ENCODE measurements around the gene CADPS.
A peak's percentile ranks its signal among the peaks of the same experiment; 100 is the strongest.

Gene CADPS

DNA sequence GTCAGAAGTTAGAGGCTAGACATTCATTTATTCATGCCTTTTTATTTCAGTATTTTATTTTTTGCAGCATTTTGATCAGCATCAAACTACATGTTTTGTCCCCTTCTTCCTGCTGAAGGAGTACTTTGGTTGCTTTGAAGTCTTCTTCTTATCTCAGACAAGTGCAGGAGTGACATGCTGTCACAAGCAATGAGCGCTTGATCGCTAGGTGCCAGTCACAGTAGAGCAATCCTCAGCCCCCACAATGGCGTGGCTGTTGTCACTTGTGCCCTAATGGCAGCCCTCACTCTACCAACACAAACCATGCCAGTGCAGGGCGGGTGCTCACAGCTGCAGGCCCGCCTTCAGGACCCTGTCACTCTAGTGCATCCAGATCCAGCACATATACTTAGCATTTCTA is 317.2 kb downstream of the CADPS start:
- DNase-seq (ENCODE audit: low read depth): no peak

DNA sequence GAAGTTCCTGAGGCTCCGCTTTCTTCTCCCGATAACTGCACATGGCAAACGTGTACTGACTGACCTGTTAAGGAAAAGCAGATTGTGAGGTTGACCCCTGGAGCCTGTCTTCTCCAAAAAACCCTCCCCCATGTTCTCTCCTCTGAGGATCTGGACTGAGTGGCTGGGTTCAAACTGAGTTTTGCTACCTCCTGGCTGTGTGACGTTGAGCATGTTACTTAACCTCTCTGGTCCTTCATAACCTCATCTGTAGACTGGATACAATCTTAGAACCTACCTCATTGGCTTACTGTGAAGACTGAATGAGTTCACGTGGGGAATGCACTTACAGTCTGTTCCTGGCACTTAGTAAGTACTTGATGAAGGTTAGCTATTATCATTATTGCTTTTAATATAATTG is 317.8 kb downstream of the CADPS start:
- no peak for DNase-seq (ENCODE audit: low read depth)

DNA sequence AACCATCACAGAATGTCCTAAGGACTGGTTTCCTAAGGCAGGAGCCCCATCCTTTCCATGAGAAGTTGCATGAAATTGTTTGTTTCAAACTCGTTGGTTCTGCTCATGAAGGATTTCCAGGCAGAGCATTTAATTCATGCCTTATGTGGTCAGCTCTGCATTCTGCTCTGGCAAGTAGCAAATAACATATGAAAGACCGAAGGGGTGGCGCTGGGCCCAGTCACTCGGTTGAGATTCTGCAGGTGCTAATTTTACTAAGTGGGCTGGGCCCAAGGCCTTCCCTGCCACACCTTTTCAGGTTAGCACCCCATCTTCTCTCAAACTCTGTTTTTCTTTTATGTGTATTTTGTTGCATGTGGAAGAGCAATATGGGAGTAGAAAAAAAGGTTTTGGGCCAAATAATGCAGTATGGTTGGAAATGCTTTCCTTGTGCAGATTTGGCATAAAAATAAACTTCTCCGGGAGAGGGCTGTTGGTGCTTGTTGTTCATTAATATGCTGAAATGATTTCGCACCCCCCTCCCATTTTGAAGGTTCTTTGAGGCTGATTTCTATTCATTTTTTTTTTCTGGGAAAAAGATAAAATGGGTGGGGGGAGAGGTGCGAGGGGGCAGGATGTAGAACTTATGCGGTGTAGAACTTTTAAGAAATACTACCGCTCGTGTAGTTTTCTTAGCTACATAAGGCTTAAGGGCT is 318.9 kb downstream of the CADPS start:
- no peak for DNase-seq (ENCODE audit: low read depth)

GRCh38 chr3:62554264-62554799 is 320.9 kb downstream of the CADPS start:
- no peak for DNase-seq (ENCODE audit: low read depth)

- no peak for DNase-seq (ENCODE audit: low read depth)
These were observed 321.4 kb downstream of the CADPS start for GRCh38 chr3:62553811-62554210.

GRCh38 chr3:62551556-62551955 is 323.7 kb downstream of the CADPS start:
- DNase-seq (ENCODE audit: low read depth): no peak

- DNase-seq (ENCODE audit: low read depth): no peak
These were observed 324.8 kb downstream of the CADPS start for GRCh38 chr3:62550439-62550838.

GRCh38 chr3:62548528-62549205 is 326.5 kb downstream of the CADPS start:
- no peak for DNase-seq (ENCODE audit: low read depth)

GRCh38 chr3:62546266-62546665 is 328.9 kb downstream of the CADPS start:
- no peak for DNase-seq (ENCODE audit: low read depth)

DNA sequence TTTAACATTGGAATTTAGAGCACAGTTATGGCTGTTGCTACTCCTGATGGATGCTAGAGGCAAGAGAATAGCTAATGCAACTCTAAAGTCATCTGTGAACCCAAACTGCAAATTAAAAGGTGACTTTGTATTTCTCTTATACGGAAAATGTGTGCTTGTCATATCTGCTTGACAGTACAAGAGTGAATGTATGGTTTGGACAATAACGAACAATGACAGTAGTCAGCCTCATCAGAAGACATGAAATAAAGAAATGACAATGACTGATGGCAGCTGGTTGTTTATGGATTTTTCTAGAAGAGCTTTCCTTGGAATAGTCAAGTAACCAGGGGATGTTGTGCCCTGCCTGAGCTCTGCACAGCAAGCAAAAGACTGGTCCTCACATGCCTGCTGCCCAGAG is 333.0 kb downstream of the CADPS start:
- DNase-seq (ENCODE audit: low read depth): no peak

GRCh38 chr3:62539762-62540161 is 335.5 kb downstream of the CADPS start:
- no peak for DNase-seq (ENCODE audit: low read depth)

DNA sequence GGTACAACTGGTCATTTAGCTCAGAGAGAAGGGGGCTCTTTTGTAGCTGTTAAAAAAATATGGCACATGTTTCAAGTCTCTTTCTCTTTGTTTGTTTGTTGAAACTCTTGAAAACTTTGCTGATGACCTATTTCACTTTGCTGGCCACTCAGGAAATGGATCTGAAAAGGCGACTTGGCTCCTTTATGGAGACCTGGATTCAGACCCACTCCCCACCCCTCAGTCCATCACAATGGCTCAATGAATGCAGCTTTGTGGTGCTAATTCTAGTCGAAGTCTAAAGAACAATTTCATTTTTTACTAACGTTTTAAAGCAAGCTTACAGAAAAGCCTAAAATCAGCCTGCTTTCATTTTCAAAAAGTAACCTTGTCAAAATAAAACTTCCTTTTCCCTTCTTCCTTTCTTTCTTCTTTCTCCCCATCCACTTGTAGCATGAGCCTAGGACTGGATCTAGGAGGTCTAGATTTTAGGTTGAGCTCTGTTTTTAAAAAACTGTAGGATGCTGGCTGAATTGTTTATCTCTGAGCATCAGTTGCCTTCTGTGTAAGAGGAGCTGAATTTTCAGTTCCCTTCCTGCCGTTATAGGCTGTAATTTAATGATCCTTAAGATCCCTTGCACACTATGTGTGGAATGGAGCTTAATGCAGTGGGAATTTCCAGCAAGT is 336.4 kb downstream of the CADPS start:
- no peak for DNase-seq (ENCODE audit: low read depth)

GRCh38 chr3:62534326-62534725 is 340.9 kb downstream of the CADPS start:
- DNase-seq (ENCODE audit: low read depth): no peak

- DNase-seq (ENCODE audit: low read depth): no peak
These were observed 342.4 kb downstream of the CADPS start for GRCh38 chr3:62532796-62533195.

GRCh38 chr3:62531981-62532380 is 343.2 kb downstream of the CADPS start:
- no peak for DNase-seq (ENCODE audit: low read depth)

DNA sequence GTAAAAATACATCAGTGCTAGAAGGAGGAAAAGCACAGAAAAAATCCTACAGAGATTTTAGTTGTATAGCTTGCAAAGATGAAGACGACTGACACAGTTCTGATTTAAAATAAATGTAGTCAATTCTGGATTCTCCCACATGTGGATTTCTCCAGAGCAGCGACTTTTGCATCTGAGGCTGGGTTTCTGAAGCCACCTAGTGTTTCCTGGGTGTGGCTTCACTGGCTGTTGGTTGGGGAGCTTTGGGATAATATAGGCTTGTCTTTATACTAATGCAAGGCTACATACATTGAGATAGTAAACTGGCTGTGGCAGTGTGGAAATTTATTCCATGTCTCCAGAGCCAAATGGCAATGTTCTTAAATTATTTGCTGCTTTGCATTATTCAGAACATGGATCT is 343.7 kb downstream of the CADPS start:
- DNase-seq (ENCODE audit: low read depth): no peak

- no peak for DNase-seq (ENCODE audit: low read depth)
These were observed 346.0 kb downstream of the CADPS start for GRCh38 chr3:62529230-62529629.

- DNase-seq (ENCODE audit: low read depth): no peak
These were observed 347.7 kb downstream of the CADPS start for GRCh38 chr3:62527474-62527873.

DNA sequence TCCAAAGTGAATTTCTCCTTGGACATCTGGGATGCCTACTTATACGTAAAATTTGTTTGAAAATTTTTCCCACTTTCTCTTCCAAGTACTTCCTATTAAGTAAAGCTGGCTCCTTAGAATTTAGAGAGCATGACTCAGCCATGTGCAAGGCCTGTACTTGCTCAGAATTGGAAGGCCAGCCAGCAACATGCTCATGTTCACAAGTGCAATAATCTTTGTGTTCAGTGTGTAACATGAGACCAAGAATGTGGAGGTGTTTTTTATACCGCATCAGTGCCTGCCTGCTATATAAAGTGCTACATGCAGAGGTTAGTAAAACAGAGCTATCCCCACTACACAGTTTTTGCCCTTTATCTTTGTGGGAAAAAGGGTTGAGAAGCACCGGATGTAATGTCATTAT is 349.9 kb downstream of the CADPS start:
- DNase-seq (ENCODE audit: low read depth): peak; percentile 3

GRCh38 chr3:62523672-62524071 is 351.5 kb downstream of the CADPS start:
- no peak for DNase-seq (ENCODE audit: low read depth)

DNA sequence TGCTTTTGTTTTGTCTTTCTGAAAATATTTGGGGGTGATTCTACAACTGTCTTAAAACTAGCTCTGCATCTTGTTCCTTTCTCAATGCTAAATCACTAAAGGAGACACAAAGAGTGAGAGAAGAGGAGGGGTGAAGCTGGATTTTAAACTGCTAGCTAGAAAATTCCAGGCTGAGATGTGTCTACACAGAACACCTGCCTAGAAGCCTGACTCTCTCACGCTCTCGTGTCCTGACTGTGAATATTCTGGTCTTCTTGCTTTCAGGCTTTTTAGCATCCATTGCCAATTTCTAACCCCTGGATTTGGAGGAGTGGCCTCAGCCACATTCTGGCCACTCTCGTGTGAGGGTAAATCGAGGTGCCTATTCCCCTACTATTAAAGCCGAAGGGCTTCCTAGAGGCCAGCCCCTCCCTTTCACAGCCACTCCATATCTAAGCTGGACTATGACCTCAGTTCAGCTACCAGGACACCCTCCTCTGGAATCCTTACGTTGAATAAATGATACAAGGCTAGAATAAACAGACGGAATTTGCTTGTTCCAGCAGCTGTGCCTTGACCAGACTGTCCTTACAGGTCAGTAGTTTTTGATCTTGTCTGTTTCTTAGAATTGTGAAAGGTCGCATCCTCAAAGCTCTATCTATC is 353.6 kb downstream of the CADPS start:
- DNase-seq (ENCODE audit: low read depth): no peak

DNA sequence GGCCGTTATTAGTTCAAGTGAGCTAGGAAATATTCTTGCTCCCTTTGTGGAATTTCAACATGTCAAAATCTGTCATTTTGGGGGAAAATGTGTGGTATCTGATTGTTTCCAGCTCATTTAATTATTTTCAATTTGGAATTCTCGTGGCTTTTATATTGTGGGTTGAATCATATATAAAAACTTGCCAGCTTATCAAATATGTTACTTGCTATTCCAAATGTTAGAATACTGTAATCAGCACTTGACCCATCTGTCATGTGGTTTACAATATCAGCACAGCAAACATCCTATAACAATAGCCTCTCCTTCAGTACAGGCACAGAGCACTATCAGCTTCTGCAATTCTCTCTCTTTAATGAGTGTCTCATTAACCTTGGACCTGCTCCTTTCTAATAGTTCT is 371.7 kb downstream of the CADPS start:
- DNase-seq (ENCODE audit: low read depth): no peak

Measured in fibroblast of gingiva (primary cell).